Neuronal stem cell (in vitro differentiated cells): ENCODE measurements around the gene MARK4.

Experiments used
- DNase-seq: peaks from one replicate; pipeline ENCODE4 v3.0.0-alpha.2; 2013; ENCODE audit warnings: low spot score
- H2AFZ ChIP-seq: one replicate; pipeline ENCODE4 v1.6.1; 2013; ENCODE audit warnings: mild to moderate bottlenecking, low read length, inconsistent platforms
- H2AK5ac ChIP-seq: 2 replicates; pipeline ENCODE4 v1.6.1; 2013; ENCODE audit warnings: low read depth, mild to moderate bottlenecking, inconsistent platforms, low read length, moderate library complexity, mixed read lengths
- H2BK120ac ChIP-seq: 2 replicates; pipeline ENCODE4 v1.6.1; 2013; ENCODE audit warnings: low read depth, mild to moderate bottlenecking, inconsistent platforms, low read length, moderate library complexity, mixed read lengths
- H2BK12ac ChIP-seq: one replicate; pipeline ENCODE4 v1.6.1; 2013; ENCODE audit warnings: low read length, inconsistent platforms
- H2BK15ac ChIP-seq: 2 replicates; pipeline ENCODE4 v1.6.1; 2013; ENCODE audit warnings: mild to moderate bottlenecking, low read length, inconsistent platforms, mixed read lengths
- H2BK5ac ChIP-seq: one replicate; pipeline ENCODE4 v1.6.1; 2013; ENCODE audit warnings: inconsistent platforms, mild to moderate bottlenecking, low read length, moderate library complexity
- H3K14ac ChIP-seq: one replicate; pipeline ENCODE4 v1.6.1; 2013; ENCODE audit warnings: low read length, inconsistent platforms
- H3K18ac ChIP-seq: 2 replicates; pipeline ENCODE4 v1.6.1; 2013; ENCODE audit warnings: low read length, inconsistent platforms
- H3K23ac ChIP-seq: 2 replicates; pipeline ENCODE4 v1.6.1; 2013; ENCODE audit warnings: low read depth, mild to moderate bottlenecking, mixed read lengths, low read length, inconsistent platforms; ENCODE audit not compliant: poor library complexity
- H3K27ac ChIP-seq: replicated peaks from 3 replicates; pipeline ENCODE4 v1.5.1; 2013; ENCODE audit warnings: low read length, inconsistent platforms
- H3K27me3 ChIP-seq, 3 experiments: 2 replicates each; pipeline ENCODE4 v1.6.1; 2013; ENCODE audit warnings: low read length in 3 of 3, mild to moderate bottlenecking in 2 of 3, inconsistent platforms in 1 of 3, low read depth in 1 of 3, mixed read lengths in 1 of 3, moderate library complexity in 1 of 3; ENCODE audit not compliant: control insufficient read depth in 3 of 3, insufficient read depth in 3 of 3
- H3K36me3 ChIP-seq, 2 donors: replicated peaks in 1 of 2; 2 replicates each; pipeline ENCODE4 v1.6.1; 2013; ENCODE audit warnings: low read length in 2 of 2; ENCODE audit not compliant: control insufficient read depth in 2 of 2, insufficient read depth in 2 of 2
- H3K4ac ChIP-seq: 2 replicates; pipeline ENCODE4 v1.6.1; 2013; ENCODE audit warnings: inconsistent platforms, mild to moderate bottlenecking, low read length, moderate library complexity
- H3K4me1 ChIP-seq, 2 donors: 1 replicate in 1 of 2; 2 replicates in 1 of 2; pipeline ENCODE4 v1.6.1; 2013; ENCODE audit warnings: low read length in 2 of 2, low read depth in 1 of 2; ENCODE audit not compliant: control insufficient read depth in 2 of 2, insufficient read depth in 1 of 2
- H3K4me2 ChIP-seq: one replicate; pipeline ENCODE4 v1.6.1; 2013; ENCODE audit warnings: mild to moderate bottlenecking, low read length, inconsistent platforms; ENCODE audit not compliant: insufficient read depth, poor library complexity, severe bottlenecking
- H3K4me3 ChIP-seq, 2 donors: 2 replicates each; pipeline ENCODE4 v1.5.1; 2013; ENCODE audit warnings: low read length in 2 of 2, mild to moderate bottlenecking in 2 of 2, inconsistent platforms in 1 of 2, moderate library complexity in 1 of 2
- H3K79me1 ChIP-seq: one replicate; pipeline ENCODE4 v1.6.1; 2013; ENCODE audit warnings: low read depth, mild to moderate bottlenecking, inconsistent platforms, low read length, moderate library complexity
- H3K9ac ChIP-seq: one replicate; pipeline ENCODE4 v1.6.1; 2013; ENCODE audit warnings: mild to moderate bottlenecking, low read depth, low read length, inconsistent platforms; ENCODE audit not compliant: poor library complexity
- H3K9me3 ChIP-seq, 2 donors: replicated peaks in 1 of 2; 2 replicates each; pipeline versions ENCODE3 to v1.6.1; 2013; ENCODE audit warnings: low read length in 2 of 2, mild to moderate bottlenecking in 2 of 2, inconsistent platforms in 1 of 2, low read depth in 1 of 2, mixed read lengths in 1 of 2, moderate library complexity in 1 of 2; ENCODE audit not compliant: control insufficient read depth in 2 of 2, insufficient read depth in 1 of 2
- H4K8ac ChIP-seq: one replicate; pipeline ENCODE4 v1.6.1; 2013; ENCODE audit warnings: low read depth, mild to moderate bottlenecking, inconsistent platforms, low read length, moderate library complexity
- H4K91ac ChIP-seq: one replicate; pipeline ENCODE4 v1.6.1; 2013; ENCODE audit warnings: low read length, low read depth, mild to moderate bottlenecking, inconsistent platforms; ENCODE audit not compliant: poor library complexity
- WGBS, 2 donors: extraction: QIAGEN DNeasy Blood & Tissue Kit; methylation state at CpG; one replicate each; pipeline ENCODE4 v1.1.7; 2013; ENCODE audit warnings: missing lambda C conversion rate in 2 of 2, mixed read lengths in 1 of 2; ENCODE audit not compliant: insufficient read length in 2 of 2, insufficient replicate concordance in 1 of 2; ENCODE audit errors: extremely low coverage in 2 of 2; 5-methylcytosine and 5-hydroxymethylcytosine counted together

MARK4 gene

GRCh38 chr19:45247136-45247535 lies 3.9 kb upstream of the MARK4 start:
- Histone ChIP-seq H3K27me3 (peaks cover 0 to 8% (median 0%) of the 10 kb centered on the region in 3 experiments), H4K8ac (no peak overlapping the region), H2BK15ac (no peak overlapping the region), H3K4me1 (peaks cover 3 to 23% of the 10 kb centered on the region in 2 donors), H2BK12ac (no peak overlapping the region), H2AFZ (no peak overlapping the region), H3K18ac (no peak overlapping the region), H2AK5ac (no peak overlapping the region), H3K4ac (no peak overlapping the region), H3K9me3 (no peaks in the 10 kb centered on the region), H2BK5ac (no peak overlapping the region), H3K4me3 (no peak overlapping the region), H2BK120ac (no peak overlapping the region), H3K27ac (no peak overlapping the region), H3K36me3 (no peaks in the 10 kb centered on the region), H3K9ac (no peak overlapping the region), H3K4me2 (no peak overlapping the region), H3K23ac (no peak overlapping the region), H3K14ac (no peak overlapping the region), H4K91ac (no peak overlapping the region), H3K79me1 (peaks cover 5% of the 10 kb centered on the region)
- no peak for DNase-seq
- no CpG with 5 or more reads among the region's 8 CpGs for WGBS, 2 donors

DNA sequence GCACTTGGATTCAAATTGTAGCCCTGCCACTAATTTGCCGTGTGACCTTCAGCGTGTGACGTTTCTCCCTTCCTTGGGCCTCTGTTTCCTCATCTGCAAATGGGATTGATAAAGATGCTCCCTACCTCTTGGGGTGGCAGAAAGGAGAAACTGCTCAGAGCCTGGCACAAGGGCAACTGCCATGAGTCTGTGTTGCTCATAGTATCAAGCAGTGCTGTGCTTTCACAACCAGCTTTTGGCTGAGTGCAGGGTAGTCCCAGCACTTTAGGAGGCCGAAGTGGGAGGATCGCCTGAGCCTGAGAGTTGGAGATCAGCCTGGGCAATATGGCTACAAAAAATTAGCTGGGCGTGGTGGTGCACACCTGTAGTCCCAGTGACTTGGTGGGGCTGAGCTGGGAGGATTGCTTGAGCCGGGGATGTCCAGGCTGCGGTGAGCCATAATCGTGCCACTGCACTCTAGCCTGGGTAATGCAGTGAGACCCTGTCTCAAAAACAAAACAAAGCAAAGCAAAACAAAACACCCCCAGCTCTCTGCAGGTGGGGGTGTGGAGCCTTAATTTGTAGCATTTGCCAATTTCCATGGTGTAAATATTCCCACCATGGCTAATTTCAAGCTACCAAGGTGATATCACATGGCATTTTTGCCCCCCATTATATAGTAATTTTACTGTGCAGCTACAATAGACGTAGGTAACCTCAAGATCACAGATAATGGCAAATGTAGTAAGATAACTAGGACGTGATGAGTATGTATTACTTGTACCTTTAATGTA lies 1.6 kb upstream of the MARK4 start:
- H4K8ac ChIP-seq: no peak overlapping the region
- peak overlapping the region; percentile 20 for H2AK5ac ChIP-seq
- peak overlapping the region; percentile 68 for H2BK15ac ChIP-seq
- no peak overlapping the region for H2BK5ac ChIP-seq
- H2AFZ ChIP-seq: no peak overlapping the region
- H3K4me3 ChIP-seq: no peak overlapping the region
- WGBS, 2 donors: no CpG with 5 or more reads among the region's 11 CpGs
- H3K27ac ChIP-seq: no peak overlapping the region
- peaks cover 0 to 8% (median 0%) of the 10 kb centered on the region in 3 experiments for H3K27me3 ChIP-seq
- no peak overlapping the region for H3K4ac ChIP-seq
- no peak overlapping the region for H2BK120ac ChIP-seq
- H3K36me3 ChIP-seq: peaks cover 2 to 12% of the 10 kb centered on the region in 2 donors
- no peak overlapping the region for H3K23ac ChIP-seq
- no peak overlapping the region for H3K18ac ChIP-seq
- peaks cover 22% of the 10 kb centered on the region for H3K79me1 ChIP-seq
- H3K4me1 ChIP-seq: peaks cover 8 to 20% of the 10 kb centered on the region in 2 donors
- peak overlapping the region; percentile 7 for H3K9ac ChIP-seq
- no peaks in the 10 kb centered on the region for H3K9me3 ChIP-seq
- DNase-seq: no peak
- no peak overlapping the region for H3K14ac ChIP-seq
- H4K91ac ChIP-seq: no peak overlapping the region
- no peak overlapping the region for H3K4me2 ChIP-seq
- no peak overlapping the region for H2BK12ac ChIP-seq

GRCh38 chr19:45250216-45250831 lies 747 bp upstream of the MARK4 start:
- no peak for DNase-seq
- H2BK120ac ChIP-seq: peak overlapping the region; percentile 93
- peaks cover 0 to 8% (median 0%) of the 10 kb centered on the region in 3 experiments for H3K27me3 ChIP-seq
- H3K27ac ChIP-seq: no peak overlapping the region
- H2BK15ac ChIP-seq: peak overlapping the region; percentile 87
- peak overlapping the region; percentile 40 for H3K14ac ChIP-seq
- H3K9me3 ChIP-seq: no peaks in the 10 kb centered on the region
- peaks cover 8 to 12% of the 10 kb centered on the region in 2 donors for H3K4me1 ChIP-seq
- WGBS, 2 donors: no CpG with 5 or more reads among the region's 14 CpGs
- peaks cover 24% of the 10 kb centered on the region for H3K79me1 ChIP-seq
- H4K91ac ChIP-seq: no peak overlapping the region
- peak overlapping the region; percentile 86 for H4K8ac ChIP-seq
- peak overlapping the region; percentile 82 for H2BK12ac ChIP-seq
- H3K23ac ChIP-seq: peak overlapping the region; percentile 48
- H3K9ac ChIP-seq: no peak overlapping the region
- H2AK5ac ChIP-seq: peak overlapping the region; percentile 87
- peak overlapping the region; percentile 88 for H2AFZ ChIP-seq
- H3K18ac ChIP-seq: peak overlapping the region; percentile 78
- no peak overlapping the region for H3K4ac ChIP-seq
- peak overlapping the region; percentile 10 for H2BK5ac ChIP-seq
- peaks cover 2 to 14% of the 10 kb centered on the region in 2 donors for H3K36me3 ChIP-seq
- peak overlapping the region; percentile 85 to 86 for H3K4me3 ChIP-seq
- peak overlapping the region; percentile 90 for H3K4me2 ChIP-seq
